T47D (cell line): Measurements from ENCODE around the gene APLN.
A peak's percentile ranks its signal among the peaks of the same experiment; 100 is the strongest.

Experiments
- DNase-seq, 2 experiments: peaks; one replicate each; pipeline versions ENCODE4 v3.0.0 to v3.0.0-alpha.2; 2011 to 2012; ENCODE audit warnings: low read depth in 1 of 2, low spot score in 1 of 2
- JUND ChIP-seq: IDR thresholded peaks from 2 replicates; pipeline ENCODE4 v1.6.1; 2012; ENCODE audit warnings: low read depth
- in situ Hi-C: cut with HindIII; loops from 2 replicates; pipeline ENCODE4 v1.10.0; 2016; ENCODE audit warnings: low sequenced_read_pairs, low pct_unique_long_range_greater_than_20kb

APLN gene

DNA sequence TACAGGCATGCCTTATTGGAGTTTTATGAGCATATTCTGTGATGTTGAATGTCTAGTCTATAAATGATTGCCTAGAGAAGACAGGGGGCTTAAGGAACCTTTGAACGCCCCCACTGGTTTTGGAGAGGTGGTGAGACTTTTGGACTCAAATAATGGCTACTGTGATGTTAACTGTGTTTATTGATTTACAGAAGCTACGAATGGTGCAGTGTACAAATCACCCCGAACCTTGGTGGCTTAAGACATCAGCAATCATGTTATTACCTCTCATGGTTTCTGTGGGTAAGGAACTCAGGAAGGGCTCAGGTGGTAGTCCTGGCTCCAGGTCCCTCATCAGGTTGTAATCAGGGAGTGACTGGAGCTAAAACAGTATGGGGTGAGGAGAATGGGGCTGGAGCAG is 33.3 kb upstream of the APLN start:
- no peak for TF ChIP-seq JUND
- no peak for DNase-seq
- in situ Hi-C loops = no loop called here

DNA sequence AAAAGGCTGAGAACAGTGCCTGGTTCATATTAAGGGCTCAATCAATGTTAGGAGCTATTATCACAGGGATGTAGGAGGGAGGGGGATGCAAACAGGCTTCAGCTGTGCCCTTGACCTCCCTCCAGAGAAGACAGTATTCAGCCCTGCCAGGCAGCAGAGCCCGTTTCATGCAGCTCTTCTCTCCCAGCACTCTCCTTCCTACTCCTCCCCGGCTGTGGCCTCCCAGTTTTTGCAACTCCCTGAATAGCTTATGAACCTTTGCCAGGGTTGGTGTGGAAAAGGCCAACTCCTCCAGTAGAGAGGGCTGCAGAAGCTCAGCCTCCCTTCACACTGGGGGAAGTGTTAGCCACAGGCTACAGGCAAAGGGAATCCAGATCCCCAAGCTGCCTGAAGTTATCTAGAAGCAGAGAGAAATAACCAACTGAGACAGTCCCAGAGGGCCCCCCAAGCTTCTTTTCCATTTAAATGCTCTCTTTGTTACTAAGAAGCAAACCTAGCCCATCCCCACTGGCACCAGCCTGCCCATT is 31.7 kb upstream of the APLN start:
- DNase-seq = no peak
- TF ChIP-seq JUND = no peak
- in situ Hi-C loops = no loop called here

DNA sequence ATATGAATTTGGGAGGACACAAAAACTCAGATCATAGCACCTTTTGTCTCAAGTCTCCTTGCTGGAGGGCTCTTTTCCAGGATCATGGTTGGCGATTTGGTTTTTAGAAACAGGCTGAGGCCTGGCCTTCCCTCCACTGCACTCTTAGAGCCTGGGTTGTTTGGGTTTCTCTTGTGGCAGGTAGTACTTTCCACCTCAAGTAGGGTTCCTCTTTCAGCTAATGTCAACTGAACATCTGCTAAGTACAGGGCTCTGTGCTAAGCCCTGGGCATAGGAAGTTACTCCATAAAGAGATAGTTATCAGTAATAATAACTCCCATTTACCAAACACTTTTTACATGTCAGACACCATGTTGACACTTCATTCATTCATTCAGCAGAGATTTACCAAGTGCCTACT is 28.2 kb upstream of the APLN start:
- no peak for TF ChIP-seq JUND
- in situ Hi-C loops = no loop called here
- no peak for DNase-seq

DNA sequence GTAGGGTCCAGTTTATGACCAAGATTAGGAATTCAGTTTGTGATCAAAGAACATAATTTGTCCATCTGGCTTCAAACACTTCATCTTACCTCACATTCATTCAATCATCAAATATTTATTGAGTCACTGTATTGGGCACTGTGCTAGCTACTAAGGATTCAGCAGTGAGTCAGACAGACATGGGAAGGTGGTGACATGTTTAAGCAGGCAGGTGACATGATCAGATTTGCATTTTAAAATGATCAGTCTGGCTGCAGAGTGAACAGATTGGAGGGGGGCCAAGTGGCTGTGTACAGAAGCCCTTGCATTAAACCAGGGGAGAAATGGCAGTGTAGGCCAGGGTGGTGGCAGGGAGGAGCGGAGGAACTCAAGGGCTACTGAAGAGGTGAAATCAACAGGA is 25.1 kb upstream of the APLN start:
- DNase-seq = no peak
- TF ChIP-seq JUND = no peak
- in situ Hi-C loops = no loop called here

DNA sequence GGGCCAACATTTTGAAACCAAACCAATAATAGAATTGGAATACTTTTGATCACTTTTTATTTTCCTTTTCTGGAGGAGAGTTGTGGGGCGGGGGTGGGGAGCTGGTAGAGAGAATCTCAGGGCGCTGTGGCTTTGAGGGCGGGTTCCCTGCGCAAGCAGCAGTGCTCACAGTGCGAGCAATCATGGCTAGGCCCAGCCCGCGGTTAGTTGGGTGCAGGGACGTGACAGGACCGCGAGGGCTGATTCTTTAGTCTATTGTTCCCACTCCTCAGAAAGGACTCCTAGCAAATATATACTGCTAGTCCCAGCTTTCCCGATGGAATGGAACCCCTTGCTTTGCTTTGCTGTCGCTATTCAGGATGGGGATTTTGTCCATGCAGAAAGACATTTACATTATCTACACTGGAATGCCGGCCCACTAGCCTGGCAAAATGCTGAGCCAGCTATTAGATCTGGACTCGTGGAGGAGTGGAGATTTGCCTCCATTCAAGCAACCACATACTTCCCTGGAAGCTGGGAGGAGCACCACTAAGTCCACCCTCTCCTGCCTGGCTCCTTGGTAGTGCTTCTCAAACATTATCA is 23.9 kb upstream of the APLN start:
- in situ Hi-C loops = no loop called here
- no peak for TF ChIP-seq JUND
- DNase-seq = no peak

DNA sequence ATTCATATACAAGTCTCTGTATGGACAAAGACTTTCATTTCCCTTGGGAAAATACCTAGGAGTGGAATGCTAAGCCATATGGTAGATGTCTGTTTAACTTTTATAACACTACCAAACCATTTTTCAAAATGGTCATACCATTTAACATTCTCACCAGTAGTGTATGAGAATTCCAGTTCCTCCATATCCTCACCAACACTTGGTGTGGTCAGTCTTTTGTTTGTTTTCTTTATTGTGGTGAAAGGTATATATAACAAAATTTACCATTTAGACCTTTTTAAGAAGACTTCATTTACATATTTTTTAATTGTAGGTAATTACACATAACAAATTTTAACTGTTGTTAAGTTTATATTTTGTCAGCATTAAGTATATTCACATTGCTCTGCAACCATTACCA is 12.7 kb upstream of the APLN start:
- TF ChIP-seq JUND = no peak
- no peak for DNase-seq
- in situ Hi-C loops = no loop called here

DNA sequence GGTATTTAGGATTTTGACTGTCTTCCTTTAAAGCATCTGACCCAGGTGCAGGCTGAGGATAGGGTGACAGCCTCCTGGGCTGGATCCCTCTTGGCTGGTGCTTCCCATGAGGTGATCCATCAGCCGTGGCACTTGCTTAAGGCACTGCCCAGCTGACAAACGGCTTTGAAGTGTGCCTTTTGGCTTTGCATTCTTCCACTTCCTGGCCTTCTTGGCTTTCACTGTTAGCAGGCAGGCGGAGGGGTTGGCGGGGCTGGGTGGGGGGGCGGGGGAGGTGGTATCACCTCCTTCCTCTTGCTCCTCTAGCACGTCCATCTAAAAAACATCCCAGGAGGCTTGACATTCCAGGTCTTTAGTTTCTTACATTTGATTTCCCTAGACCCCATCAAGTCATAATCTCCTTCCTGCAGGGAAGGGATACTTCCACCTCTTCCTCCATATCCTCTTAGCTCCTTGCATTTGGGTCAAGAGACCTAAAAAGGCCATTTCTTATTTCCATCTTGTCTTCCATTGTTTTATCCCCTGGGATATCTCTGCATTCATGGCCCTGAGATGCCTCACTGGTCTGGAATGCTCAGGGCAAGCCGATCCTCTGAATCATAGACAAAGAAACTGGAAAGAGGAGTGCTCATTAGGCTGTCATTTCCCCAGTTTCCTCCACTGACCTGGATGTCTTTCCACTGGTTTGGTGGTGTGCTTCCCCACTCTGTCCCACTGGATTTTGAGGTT is 11.3 kb upstream of the APLN start:
- in situ Hi-C loops = no loop called here
- peak in 1 of 2 experiments; percentile 25 for DNase-seq
- no peak for TF ChIP-seq JUND

DNA sequence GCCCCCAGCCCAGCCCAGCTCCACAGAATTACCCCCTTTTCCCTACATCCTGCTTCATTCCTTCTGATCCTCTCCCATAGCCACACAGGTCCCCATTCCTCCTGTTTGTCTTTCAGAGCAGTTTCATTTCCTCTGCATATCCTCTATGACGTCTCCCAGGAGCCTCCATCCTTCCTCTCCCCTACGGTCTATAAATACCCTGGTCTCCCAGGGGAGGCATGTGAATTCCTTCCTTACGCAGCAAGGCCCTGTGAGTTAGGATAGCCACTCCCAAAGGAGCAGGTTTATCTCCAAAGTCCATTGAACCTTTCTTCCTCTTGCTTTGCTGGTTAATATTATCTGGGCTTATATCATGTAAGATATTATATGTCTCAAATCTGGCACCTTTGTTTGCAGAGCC is 8.4 kb upstream of the APLN start:
- DNase-seq = no peak
- no peak for TF ChIP-seq JUND
- in situ Hi-C loops = no loop called here

DNA sequence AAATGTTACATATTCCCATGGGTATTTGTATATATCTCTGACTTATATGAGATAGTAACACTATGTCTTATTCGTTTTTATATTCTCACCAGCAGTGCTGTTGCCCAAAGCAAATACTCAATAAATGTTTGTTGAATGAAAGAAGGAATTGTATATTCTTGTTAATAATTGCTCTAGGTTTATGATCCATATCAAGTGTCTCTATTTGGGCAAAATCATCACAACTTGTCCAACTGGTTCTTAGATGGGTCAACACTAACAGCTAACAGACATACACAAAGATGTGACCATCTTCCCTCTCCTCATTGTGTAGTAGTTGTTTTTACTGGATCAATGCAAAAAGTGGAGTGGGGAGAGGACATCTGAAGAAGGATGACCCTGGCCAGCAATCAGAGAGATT is 6.6 kb upstream of the APLN start:
- in situ Hi-C loops = no loop called here
- DNase-seq = peak in 1 of 2 experiments; percentile 33
- TF ChIP-seq JUND = no peak

DNA sequence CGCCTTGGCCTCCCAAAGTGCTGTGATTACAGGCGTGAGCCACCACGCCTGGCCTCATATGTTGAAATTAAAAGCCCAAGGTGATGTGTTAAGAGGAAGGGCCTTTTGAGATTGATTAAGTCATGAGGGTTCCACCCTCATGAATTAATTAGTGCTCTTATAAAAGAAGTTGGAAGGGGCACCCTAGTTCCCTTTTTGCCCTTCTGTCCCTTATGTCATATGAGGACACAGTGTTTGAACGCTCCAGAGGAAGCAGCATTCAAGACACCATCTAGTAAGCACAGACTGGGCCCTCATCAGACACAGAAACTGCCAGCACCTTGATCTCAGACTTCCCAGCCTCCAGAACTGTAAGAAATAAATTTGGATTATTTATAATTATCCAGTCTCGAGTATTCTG is 5.1 kb upstream of the APLN start:
- DNase-seq = no peak
- no peak for TF ChIP-seq JUND
- in situ Hi-C loops = no loop called here

DNA sequence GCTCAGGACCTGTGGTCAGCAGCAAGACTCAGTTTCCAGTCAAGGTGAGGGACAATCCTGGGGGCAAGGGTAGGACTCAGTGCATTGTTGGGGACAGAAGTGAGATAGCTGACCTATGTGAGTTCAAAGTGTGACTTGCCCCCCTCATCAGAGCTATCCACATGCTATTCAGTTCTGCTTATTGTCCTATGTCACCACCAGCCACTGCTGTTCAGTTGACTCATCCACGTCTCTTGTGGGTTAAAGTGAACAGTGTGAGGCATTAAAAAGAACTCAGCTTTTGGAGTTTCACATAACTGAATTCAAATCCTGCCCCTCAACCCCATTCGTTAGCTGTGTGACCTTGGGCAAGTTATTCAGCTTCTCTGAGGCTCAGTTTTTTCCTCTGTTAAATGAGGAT is 4.4 kb upstream of the APLN start:
- no peak for DNase-seq
- TF ChIP-seq JUND = no peak
- in situ Hi-C loops = no loop called here

DNA sequence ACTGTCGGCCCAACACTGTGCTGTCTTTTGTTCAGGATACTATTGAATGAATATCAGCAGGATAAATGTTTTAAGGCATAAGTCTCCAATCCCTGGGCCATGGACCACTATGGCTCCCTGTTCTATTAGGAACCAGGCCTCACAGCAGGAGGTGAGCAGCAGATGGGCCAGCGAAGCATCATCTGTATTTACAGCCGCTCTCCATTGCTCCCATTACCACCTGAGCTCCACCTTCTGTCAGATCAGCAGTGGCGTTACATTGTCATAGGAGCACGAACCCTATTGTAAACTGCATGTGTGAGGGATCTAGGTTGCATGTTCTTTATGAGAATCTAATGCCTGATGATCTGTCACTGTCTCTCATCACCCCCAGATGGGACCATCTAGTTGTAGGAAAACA is 3.7 kb upstream of the APLN start:
- in situ Hi-C loops = no loop called here
- TF ChIP-seq JUND = no peak
- no peak for DNase-seq

DNA sequence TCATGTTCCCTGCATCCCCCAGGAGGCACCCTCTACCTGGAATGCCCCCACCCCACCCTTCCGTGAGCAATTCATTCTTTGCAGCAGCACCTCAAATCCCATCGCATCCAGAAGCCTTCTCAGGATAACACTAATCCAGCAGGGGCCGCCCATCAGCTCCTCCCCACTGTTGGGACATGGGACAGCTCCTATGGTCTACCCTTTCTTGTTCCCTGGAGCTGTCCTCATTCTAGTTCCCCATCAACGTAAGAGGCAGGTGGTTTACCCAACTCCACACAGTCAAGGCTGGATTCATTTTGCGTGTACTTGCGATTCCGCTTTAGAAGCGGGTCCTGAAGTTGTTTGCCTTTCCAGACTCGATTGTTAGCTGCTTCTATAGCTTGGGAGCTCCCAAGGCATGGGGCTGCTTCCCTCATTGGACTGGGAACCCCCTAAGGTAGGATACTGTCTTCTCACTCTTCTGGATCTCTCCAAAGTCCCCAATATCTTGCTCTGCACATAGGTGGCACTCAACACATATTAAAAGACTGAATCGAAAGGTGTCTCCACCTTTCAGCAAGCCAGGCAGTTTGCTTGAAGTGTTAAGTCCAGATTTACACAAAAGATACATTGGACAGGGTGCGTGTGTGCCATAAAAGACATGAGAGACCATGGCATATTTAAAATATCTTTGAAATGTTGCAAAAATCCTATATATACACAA is 942 bp upstream of the APLN start:
- in situ Hi-C loops = no loop called here
- DNase-seq = peak in 1 of 2 experiments; percentile 26
- no peak for TF ChIP-seq JUND
